Endometrial microvascular endothelial cells (primary cell): ENCODE results near the gene HSBP1. TPM values are rescaled to one million over a fixed set of nuclear protein-coding genes. Genes with fewer than 3 reads are reported as not detected.

Source experiments
- in situ Hi-C: cut with HindIII; loops from 2 replicates; pipeline ENCODE4 v1.10.0; 2017; ENCODE audit warnings: low sequenced_read_pairs, low pct_unique_long_range_greater_than_20kb; ENCODE audit errors: inconsistent ontology term
- total RNA-seq: library from RNA; depleted of rRNA; stranded (reverse); fragments of >200 nt; gene quantifications from one replicate; pipeline ENCODE4 v1.2.3, GENCODE V29; 2015; ENCODE audit errors: inconsistent ontology term

HSBP1 gene
- total RNA-seq = 13.7 TPM

GRCh38 chr16:83807710-83808572 is at the start of gene HSBP1:
TSS of gene HSBP1 (plus strand) at chr16:83807978. CDS start at chr16:83808077, 99 bp downstream.
- in situ Hi-C loops = no loop called here

GRCh38 chr16:83762141-83762991 is 45.4 kb upstream of the HSBP1 start:
- in situ Hi-C loops = no loop called here

GRCh38 chr16:83762992-83763358 is 44.8 kb upstream of the HSBP1 start:
- in situ Hi-C loops = no loop called here

- in situ Hi-C loops = no loop called here
These were observed 38.8 kb upstream of the HSBP1 start for GRCh38 chr16:83768986-83769385.

GRCh38 chr16:83769397-83770008 is 38.3 kb upstream of the HSBP1 start:
- in situ Hi-C loops = no loop called here

GRCh38 chr16:83771306-83771942 is 36.4 kb upstream of the HSBP1 start:
- in situ Hi-C loops = no loop called here

GRCh38 chr16:83772806-83773205 is 35.0 kb upstream of the HSBP1 start:
- in situ Hi-C loops = no loop called here

- in situ Hi-C loops = no loop called here
These were observed 33.7 kb upstream of the HSBP1 start for GRCh38 chr16:83774066-83774465.

- in situ Hi-C loops = no loop called here
These were observed 30.8 kb upstream of the HSBP1 start for GRCh38 chr16:83776944-83777343.

- in situ Hi-C loops = no loop called here
These were observed 27.9 kb upstream of the HSBP1 start for GRCh38 chr16:83779886-83780285.

- in situ Hi-C loops = no loop called here
These were observed 22.3 kb upstream of the HSBP1 start for GRCh38 chr16:83785455-83785854.

- in situ Hi-C loops = no loop called here
These were observed 18.0 kb upstream of the HSBP1 start for GRCh38 chr16:83789642-83790401.

GRCh38 chr16:83791916-83792315 is 15.9 kb upstream of the HSBP1 start:
- in situ Hi-C loops = no loop called here

- in situ Hi-C loops = no loop called here
These were observed 15.4 kb upstream of the HSBP1 start for GRCh38 chr16:83792391-83792790.

- in situ Hi-C loops = no loop called here
These were observed 14.6 kb upstream of the HSBP1 start for GRCh38 chr16:83793179-83793578.

GRCh38 chr16:83794860-83795554 is 12.8 kb upstream of the HSBP1 start:
- in situ Hi-C loops = no loop called here

- in situ Hi-C loops = no loop called here
These were observed 10.8 kb upstream of the HSBP1 start for GRCh38 chr16:83797013-83797412.

GRCh38 chr16:83799336-83799735 is 8.4 kb upstream of the HSBP1 start:
- in situ Hi-C loops = no loop called here
